Non-pigmented ciliary epithelial cell (primary cell): Measurements from ENCODE around the gene PCGF5.
"Not testable (repeated sequence)": the region's sequence is repeated elsewhere in the genome, so short reads cannot be mapped to it uniquely, and the experiment has no call there.

Experiments used
- DNase-seq: peaks from one replicate; pipeline ENCODE4 v3.0.0-alpha.2; 2010; ENCODE audit warnings: low read depth

Gene PCGF5

DNA sequence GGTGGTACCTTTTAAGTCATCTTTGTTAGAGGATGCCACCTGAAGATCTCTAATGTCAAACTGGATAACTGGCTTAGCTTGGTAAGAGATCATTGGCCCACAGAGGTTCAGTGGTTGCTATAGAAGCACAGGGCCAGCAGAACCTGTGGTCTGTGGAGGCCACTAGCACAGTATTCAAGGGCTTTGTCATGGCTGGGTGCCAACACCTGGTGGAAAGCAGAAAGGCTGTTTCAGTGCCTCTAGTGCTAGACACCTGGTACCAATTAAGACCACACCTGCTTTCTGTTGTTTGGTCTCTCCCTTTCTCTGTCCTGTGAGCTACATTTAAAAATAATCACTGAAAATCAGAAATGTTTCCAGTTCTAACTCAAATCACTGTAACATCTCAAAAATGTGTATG lies 10.0 kb upstream of the PCGF5 start:
- DNase-seq, result no peak

DNA sequence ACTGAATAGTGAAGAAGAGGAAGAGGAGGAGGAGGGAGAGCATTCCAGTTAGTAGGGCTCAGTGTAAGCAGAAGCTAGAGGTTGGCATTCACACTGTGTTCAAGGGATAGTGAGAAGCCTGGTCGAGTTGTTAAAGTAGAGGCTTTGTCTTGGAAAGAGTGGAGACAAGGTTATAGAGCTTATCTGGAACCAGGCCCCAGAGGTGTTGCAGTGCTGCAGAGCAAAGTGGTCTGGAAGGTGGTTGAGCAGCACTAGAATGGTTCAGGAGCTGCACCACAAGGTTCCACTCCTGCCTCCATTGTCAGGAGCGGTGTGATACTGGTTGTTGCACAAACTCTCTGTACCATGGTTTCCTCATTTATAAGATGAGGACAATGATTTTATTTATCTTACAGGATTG lies 8.8 kb upstream of the PCGF5 start:
- no peak for DNase-seq

DNA sequence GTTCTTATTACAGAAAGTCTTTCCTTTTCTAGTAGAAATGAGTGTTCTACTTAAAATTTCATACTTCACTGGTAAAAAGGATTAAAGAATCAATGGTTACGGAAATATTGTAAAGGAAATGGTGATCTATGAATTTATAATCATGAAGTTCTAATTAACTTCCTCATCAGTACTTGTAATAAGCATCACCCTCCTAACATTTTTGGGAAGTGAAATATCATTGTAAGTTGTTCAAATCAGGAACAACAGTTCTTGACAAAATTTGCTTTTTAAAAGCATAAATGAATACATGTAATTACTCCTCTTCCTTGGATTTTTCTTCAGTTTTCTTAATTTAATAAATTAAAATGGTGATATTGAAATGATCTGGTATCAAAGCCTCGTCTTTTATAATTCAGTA lies 5.6 kb upstream of the PCGF5 start:
- DNase-seq, result no peak

DNA sequence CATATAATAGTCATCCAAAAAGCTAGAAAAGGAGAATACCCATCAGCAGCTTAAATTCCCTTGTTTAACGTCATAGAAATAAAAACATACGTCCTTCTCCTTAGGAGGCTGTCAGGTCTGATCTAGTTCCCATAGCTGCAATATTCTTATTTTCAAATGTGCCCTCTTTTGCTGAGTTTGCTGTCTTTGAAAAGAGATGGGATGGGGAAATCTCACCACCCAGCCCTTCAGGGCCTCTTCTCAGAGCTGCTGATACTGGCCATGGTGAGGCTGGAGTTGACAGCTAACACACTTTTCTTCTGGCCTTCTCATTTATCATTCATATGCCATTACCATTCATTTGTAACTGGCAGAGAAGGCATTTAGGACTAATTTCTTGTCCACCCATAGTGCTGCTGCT lies 5.1 kb upstream of the PCGF5 start:
- no peak for DNase-seq

DNA sequence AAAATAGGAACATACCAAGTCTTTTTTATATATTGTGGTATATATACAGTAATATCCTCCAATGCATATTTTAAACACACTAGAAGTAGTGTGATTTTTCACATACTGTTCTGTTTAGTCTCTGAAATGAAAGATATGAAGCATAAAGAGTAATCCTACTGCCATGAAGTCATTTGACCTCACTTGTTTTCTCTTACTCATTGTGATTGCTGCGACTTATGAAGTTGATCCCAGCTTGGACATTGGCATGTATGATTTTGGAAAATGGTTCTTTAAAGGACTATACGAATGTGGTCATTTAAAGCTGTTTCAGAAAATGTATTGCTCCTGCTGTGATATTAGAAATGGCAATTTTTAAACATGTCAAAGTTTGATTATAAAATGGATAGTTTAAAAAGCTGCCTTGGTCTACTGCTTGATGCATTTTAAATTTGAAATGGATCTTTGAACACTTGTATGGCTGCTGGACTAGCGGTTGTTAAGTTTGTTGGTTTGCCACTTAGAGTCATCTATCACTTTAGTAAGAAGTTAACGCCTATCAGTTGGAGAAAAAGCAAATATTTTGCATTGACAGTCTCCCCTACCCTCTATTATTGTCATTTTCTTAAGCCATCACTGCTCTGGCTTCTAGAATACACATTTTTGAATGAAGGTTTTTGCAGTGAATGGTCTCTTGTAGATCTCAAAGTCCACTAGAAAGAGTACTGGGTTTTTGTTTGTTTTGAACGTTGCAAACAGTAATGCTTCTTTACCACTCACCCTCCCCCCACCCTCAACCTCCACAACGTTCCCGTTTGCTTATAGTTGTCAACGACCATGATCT lies 881 bp upstream of the PCGF5 start:
- DNase-seq, result no peak

DNA sequence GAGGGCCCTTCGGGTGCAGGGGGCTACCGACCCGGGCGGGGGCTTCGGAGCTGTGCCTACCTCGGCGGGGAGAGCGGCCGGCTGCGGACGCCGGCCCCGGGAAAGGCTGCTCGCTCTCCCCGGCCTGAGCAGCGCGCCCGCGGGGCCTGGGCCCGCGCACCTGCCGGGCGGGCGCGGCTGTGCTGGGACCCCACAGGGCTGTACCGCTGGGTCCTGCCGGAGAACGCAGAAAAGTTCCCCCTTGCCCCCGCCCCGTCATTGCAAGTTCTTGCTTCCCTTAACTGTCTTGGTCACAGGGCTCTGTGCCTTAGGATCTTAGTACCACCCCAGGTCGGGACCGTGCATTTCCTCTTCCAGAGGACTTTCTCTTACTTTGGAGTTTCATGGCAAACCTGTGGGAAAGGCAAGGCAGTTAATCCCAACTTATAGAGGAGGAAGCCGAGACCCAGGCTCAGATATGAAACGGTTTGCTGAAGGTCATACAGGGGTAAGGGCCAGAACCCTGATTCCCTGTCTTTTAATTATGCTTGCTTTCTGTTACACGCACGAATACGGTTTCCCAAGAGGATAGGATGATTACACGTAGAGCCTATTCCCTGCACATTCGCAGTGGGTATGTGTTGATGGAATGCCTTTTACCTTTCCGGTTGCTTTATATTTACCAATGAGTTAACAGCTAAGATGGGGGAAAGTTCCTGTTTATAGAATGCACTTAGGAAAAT lies 652 bp downstream of the PCGF5 start:
- no peak for DNase-seq

DNA sequence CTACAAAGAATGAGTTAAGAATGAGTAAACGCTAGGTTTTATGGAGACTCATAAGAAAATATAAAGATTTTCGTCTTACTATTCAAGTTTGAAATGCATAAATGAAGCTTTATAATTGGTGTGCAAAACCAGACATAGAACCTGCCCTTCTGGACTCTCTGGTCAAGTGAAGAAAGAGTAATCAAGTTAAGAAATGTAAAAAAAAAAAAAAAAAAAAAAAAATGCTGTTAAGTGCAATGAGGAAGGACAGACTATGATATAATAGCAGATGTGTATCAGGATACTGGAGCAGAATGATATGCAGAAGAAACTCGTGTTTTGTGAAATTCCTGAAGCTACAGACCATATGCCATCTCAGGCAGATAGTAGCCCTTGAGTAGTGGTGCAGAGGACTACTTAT lies 5.6 kb downstream of the PCGF5 start:
- no peak for DNase-seq

DNA sequence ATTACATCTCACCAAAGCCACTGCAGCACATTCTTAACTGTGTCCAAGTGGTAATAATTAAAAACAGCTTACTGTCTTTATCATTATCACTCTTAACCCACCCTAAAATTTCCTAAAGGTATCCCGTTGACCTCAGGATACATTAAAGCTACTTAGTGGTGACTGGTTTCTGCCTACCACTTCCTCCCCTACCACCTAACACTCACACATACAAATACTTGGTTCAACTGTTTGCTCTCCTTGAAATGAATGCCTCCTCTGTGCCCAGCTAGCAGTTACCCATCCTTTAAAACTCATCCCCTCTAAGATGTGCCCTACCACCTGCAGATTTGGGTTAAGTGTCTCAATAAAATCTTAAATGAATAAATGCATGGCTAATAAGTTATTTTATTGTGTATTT lies 7.1 kb downstream of the PCGF5 start:
- no peak for DNase-seq

DNA sequence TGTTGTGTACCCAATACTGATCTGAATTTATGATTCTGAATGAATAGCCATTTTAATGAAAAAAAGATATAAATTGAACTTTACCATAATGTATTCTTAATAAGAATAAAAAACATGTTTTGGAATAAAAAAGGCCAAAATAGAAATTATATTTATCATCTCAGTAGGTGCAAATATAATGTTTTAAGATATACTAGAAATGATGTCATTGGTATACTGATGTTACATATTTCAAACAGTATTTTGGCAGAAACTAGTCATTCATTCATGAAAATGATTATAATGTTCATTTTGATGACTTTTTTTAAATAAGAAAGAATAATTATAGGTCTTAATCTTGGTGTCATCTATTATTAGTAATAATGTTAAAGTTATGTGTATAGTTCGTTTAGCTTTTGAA lies 9.2 kb downstream of the PCGF5 start:
- DNase-seq, result no peak

DNA sequence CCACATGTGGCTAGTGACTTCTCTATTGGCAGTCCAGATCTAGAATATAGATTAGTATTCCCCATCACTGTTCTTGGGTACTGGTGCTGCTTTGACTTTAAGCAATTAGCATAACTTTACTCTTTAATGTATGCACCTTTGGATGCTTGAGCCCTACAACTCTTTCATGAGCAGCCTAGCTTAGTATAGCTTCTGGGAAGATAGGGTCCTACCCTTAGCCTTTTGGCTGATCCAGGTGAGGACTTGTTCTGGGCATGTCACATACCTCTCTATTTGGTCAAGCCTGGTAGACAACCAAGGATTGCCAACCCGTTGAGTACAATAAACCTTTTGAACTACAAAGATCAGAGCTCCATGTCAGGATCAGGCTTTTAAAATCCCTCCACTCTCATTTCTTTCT lies 17.7 kb downstream of the PCGF5 start:
- DNase-seq, result no peak

DNA sequence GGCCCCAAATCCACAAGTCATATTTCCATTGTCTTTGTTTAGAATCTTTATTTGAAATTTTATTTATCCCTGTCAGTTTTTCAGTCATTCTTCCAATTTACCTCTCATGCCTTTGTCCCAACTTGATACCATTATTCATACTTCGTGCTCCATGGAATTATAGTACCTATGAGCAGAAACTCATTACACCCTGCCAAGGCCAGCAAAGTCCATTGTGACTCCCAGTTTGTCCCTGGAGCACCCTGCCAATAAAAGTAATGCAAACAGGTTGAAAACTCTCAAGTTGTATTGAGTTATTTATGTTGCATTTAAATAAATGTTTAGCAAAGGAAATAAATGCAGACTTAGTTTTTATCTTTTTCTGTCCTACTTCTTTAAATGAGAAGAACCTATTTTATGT lies 19.3 kb downstream of the PCGF5 start:
- no peak for DNase-seq

DNA sequence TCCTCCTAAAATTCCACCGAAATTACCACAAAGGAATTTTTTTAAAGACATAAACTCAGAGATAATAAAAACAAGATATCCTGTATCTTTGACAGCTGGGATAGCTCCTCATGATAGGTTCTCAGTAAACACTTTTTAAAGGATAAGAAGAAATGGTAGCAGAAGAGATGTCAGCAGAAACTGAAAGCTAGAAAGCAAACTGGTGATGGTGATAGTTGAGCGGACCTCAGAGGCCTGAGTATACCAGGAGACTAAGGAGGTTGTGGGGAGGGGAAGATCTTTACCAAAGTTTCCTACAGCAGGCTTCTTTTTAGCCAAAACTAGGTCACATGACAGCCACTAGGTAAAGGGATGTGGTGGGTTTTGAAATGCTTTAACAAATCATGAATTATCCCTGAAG lies 22.5 kb downstream of the PCGF5 start:
- no peak for DNase-seq

DNA sequence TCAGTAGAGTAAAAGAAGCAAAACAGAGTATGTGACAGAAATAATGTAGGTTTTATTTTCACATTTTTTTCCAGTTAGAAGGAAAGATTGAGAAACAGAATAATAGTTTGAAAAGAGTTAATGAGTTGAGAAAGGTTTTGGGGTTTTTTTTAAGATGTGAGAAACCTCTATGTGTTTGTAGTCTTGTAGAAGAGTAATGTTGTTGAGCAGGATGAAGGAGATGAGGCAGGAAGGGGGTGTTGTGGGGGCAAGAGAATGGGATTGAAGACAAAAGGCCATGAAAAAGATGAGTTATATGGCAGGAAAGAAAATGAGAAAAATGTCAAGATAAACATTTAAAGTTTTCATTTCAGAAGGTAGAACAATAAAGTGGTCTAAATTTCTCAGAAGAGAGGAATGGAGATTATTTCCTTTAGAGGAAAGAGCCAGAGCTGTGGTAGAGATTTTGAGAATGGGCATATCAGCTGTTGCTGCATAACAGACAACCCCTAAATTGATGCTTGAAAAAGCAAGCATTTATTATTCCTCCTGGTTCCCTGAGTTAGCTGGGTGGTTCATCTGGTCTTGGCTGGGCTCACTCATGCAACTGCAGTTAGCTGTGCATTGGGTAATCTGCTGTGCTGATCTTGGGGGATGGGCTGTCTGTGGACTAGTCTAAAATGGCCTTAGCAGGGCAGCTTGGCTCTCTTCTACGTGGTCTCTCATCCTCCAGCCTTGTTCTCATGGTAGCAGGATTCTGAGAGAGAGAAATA lies 27.1 kb downstream of the PCGF5 start:
- DNase-seq, result no peak

DNA sequence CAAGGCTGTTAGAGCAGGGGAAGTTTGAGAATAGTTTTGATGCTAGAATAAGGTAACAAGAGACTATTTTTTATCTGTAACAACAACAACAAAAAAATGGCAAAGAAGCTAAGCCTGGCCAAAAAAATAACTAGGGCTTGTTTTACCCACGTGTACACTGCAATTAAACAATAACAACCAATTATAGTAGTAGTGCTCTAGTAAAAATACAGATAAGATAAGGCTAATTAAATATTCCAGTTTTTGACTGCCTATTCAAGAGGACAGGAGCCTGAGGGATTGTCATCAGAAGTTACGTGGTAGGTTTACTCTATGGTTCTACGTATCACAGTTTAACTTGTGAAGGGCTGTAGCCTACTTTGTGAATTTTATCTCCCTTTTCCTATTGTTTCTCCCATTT lies 29.2 kb downstream of the PCGF5 start:
- no peak for DNase-seq

DNA sequence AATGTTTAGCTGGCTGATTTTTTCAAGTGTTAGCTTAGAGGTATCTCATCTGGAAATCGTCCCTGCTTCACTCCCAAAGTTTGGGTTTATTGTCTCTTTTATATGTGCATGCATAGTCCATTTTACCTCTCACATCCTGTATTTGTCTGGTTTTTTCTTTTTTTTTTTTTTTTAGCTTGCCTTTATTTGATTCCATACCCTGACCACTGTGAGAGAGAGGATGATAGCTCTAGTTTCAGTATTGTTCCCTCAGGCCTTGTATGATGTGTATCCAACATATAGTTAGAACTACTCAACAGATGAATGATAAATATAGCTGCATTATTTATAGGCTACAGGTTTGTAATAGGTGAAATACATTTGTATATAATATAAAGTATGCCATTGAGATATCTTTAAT lies 29.9 kb downstream of the PCGF5 start:
- DNase-seq, result no peak

DNA sequence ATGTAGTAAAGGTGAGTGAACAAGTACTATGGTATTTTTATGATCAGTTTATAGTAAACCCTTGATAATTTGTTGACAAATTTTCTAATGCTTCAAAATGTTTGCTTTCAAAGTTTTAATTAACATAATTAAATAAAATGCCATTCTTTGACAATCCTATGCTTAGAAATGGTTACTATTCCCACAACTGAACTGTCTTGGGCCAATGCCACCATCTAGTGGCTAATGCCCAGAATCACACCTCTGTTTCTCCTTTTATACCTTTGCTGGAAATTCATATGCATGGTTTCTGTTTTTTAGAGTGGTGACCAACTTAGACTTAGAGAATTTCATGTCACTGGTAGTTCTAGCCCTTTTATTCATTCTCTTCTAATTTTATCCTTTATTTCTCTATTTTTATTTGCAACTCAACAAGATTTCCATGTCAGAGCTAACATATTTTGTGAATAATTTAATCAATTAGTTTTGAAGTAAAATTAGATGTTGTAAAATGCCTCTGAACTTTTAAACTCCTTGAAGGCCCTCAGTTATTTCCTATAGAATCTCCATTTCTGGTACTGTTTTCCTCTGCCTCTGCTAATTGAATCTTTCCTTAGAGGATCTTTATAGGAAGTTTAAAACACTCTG lies 31.1 kb downstream of the PCGF5 start:
- DNase-seq, result no peak

DNA sequence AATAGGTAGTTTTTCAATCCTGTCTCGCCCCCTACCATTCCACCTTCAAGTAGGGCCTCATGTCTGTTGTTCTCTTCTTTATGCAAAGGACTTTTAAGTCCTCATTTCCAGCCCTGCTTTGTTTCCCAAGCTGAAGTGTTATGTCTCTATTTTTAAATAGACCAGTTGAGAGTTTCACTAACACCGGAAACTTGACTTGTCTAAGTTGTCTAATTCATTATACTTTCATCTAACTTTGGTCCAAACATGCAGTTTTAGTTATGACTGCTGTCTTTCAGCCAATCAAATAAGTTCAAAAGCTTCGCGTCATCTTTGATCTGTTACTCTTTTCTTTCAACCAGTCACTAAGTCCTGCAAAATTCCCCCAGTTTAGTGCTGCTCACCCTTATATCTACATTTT lies 32.8 kb downstream of the PCGF5 start:
- no peak for DNase-seq

DNA sequence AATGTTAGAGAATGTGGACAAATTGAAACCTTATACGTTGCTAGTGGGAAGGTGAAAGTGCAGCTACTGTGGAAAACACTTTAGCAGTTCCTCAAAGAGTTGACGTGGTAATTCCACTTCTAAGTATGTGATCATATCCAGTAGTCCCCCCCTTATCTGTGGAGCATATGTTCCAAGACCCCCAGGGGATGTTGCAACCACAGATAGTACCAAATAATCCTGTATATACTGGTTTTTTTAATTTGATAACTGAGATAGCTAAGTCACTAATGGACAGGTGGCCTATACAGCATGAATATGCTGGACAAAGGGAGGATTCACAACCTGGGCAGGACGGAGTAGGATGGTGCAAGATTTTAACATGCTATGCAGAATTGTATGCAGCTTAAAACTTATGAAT lies 36.8 kb downstream of the PCGF5 start:
- no peak for DNase-seq

DNA sequence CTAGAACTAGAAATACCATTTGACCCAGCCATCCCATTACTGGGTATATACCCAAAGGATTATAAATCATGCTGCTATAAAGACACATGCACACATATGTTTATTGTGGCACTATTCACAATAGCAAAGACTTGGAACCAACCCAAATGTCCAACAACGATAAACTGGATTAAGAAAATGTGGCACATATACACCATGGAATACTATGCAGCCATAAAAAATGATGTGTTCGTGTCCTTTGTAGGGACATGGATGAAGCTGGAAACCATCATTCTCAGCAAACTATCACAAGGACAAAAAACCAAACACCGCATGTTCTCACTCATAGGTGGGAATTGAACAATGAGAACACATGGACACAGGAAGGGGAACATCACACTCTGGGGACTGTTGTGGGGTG lies 40.0 kb downstream of the PCGF5 start:
- DNase-seq, result not testable (repeated sequence)

DNA sequence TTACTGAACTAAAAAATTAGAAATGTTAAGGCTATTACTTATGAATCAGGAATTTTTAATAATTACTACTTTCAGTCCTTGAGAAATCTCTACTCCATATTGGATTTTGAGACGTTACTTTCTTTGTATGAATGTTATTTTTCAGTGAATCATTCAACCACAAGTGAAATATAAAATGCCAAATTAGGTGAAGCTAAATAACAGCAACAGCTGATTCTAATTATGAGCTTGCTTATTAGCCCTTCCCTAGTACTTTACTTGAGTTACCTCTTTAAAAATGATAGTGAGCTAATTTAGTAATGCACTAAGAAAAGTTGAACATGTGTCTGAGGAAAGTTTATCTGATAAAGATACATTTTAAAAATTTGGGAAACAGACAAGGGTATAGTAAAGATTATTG lies 51.4 kb downstream of the PCGF5 start:
- no peak for DNase-seq

DNA sequence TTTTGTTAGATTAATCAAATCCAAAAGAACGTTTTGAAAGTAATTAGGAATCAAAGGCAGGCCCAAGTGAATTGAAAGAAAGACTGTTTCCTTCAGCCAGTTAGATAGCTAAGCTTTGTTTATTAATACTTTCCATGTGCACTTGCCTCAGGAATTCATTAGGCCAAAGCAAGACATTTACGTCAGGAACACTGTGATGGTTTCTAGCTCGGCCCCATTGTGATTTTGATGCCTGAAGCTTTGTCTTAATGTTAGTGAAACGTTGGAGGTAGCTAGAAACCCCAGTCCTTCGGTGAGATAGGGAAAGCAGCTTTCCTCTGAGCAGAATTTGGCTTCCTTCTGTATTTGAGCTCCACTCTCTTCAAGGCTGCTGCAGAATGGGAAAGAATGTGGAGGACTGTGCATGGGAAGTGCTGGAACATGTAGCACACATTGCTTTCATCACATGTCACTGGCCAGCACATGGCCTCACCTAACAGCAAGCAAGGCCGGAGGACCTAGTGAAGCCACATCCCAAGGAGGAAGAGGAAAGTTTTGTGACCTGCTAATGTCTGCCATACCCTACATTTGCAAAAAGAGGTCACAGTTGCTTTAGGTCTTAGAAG lies 64.1 kb downstream of the PCGF5 start:
- DNase-seq, result no peak

DNA sequence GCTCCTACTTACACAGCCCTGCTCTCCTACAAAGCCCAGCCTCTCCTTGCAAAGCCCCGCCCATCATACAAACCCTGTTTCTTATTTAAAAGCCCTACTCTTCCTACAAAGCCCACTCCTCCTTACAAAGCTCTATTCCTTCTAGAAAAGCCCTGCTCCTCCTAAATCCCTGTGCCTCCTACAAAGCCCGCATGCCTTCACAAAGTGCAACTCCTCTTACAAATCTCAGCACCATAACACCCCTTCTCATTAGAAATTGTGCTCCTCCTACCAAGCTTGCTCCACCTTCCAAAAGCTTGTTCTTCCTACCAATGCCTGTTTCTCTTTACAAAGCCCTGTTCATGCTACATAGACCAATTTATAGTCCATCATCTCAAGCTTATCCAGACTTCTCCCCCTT lies 66.1 kb downstream of the PCGF5 start:
- DNase-seq, result no peak
